ENCODE results near the gene SORCS3.

GRCh38 chr10:105207476-105207995 is 566.4 kb downstream of the SORCS3 start:
- TF ChIP-seq, protein P1, sequence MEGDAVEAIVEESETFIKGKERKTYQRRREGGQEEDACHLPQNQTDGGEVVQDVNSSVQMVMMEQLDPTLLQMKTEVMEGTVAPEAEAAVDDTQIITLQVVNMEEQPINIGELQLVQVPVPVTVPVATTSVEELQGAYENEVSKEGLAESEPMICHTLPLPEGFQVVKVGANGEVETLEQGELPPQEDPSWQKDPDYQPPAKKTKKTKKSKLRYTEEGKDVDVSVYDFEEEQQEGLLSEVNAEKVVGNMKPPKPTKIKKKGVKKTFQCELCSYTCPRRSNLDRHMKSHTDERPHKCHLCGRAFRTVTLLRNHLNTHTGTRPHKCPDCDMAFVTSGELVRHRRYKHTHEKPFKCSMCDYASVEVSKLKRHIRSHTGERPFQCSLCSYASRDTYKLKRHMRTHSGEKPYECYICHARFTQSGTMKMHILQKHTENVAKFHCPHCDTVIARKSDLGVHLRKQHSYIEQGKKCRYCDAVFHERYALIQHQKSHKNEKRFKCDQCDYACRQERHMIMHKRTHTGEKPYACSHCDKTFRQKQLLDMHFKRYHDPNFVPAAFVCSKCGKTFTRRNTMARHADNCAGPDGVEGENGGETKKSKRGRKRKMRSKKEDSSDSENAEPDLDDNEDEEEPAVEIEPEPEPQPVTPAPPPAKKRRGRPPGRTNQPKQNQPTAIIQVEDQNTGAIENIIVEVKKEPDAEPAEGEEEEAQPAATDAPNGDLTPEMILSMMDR (IDR thresholded peaks at IDR 0.05): no peak
- TF ChIP-seq POLR2A (IDR thresholded peaks at IDR 0.05): no peak

Data from body of pancreas (tissue), 4 donors.